Esophagus squamous epithelium (tissue), 4 donors: ENCODE data around the gene ABR.

Experiments
- POLR2A ChIP-seq, 4 donors: fragments of 450-650 bp; IDR thresholded peaks; one replicate each; pipeline ENCODE4 v1.6.1; 2017; ENCODE audit warnings: antibody characterized with exemption in 4 of 4, mild to moderate bottlenecking in 4 of 4, moderate library complexity in 3 of 4
- TF ChIP-seq, protein P1 (sequence below), 6 experiments: fragments of 450-650 bp in 4 of 6; fragments of 200-600 bp in 2 of 6; sonication (generic) in 2 of 6; IDR thresholded peaks; one replicate each; pipeline ENCODE4 v1.5.1; 2016 to 2019; ENCODE audit warnings: antibody characterized with exemption in 6 of 6, mild to moderate bottlenecking in 4 of 6, moderate library complexity in 4 of 6

DNA sequence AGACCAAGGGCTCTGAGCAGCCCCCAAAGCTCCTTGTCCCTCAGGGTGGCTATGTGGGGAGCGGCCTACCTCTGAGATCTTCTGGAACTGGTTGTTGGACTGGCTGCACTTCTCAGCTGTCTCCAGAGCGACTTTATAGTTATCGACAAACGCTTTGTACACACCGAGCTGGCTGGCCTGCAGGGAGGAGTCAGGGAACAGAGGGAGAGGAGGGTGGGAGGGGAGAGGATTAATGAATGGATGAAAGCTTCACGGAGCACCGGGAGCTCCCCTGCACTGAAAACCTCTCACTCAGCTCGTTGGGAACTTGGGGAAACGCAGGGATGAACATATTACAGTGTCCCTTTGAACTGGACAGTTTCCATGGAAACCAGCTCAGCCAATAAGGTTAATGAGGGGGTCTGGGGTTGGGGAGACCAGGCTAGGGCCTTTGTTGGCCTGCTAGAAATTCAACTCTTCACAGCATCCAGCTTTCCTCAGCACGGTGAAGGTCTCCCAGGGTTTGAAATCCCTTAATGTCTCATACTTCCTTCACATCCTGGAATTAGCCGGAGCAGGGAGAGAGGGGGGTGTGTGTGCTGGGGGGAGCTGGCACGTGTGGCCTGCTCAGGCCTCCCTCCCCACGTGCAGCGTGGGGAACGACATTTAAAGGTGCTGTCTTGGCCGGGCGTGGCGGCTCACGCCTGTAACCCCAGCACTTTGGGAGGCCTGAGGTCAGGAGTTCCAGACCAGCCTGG is 96.2 kb downstream of the ABR start:
- TF ChIP-seq, protein P1, sequence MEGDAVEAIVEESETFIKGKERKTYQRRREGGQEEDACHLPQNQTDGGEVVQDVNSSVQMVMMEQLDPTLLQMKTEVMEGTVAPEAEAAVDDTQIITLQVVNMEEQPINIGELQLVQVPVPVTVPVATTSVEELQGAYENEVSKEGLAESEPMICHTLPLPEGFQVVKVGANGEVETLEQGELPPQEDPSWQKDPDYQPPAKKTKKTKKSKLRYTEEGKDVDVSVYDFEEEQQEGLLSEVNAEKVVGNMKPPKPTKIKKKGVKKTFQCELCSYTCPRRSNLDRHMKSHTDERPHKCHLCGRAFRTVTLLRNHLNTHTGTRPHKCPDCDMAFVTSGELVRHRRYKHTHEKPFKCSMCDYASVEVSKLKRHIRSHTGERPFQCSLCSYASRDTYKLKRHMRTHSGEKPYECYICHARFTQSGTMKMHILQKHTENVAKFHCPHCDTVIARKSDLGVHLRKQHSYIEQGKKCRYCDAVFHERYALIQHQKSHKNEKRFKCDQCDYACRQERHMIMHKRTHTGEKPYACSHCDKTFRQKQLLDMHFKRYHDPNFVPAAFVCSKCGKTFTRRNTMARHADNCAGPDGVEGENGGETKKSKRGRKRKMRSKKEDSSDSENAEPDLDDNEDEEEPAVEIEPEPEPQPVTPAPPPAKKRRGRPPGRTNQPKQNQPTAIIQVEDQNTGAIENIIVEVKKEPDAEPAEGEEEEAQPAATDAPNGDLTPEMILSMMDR (IDR thresholded peaks at IDR 0.05) = no peak
- TF ChIP-seq POLR2A (IDR thresholded peaks at IDR 0.05) = no peak
